GM12875 (cell line): ENCODE data around the gene TMEM45B.

Experiments
- H3K4me3 ChIP-seq: one replicate; pipeline ENCODE4 v1.5.1; 2011; ENCODE audit warnings: low read depth, low read length, control low read depth
- TF ChIP-seq, protein P1 (sequence below): IDR thresholded peaks from 2 replicates; pipeline ENCODE4 v1.5.1; 2011; ENCODE audit warnings: low read depth, mild to moderate bottlenecking, control low read depth, inconsistent platforms, low read length, moderate library complexity, borderline replicate concordance; ENCODE audit not compliant: insufficient read depth

The TMEM45B gene

DNA sequence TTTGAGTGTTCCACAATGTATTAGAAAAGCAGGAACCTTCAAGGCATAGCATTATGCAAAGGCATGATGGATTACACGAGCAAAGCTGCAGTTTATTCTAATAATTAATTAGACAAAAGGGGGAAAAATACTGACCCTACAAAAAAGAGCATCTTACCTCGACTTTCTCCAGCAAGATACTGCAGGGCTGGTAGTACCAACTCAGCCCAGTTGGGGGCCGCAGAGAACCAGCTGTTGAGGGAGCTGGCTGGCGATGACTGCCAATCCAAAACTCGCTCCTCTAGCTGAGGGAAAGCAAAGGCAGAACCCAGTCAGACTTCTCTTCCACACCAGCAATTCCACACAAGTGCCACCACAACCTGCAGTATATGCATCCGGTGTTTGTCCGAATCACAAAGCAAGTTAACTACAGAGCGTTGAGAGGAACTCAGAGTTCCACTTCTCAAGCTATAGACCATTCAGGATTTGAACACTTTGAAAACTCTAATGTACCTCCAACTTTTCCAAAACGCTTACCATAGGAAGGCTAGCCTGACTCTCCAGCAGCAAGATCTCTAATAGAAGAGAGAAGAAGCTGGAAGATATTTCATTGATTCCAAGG lies 66.0 kb downstream of the TMEM45B start:
- TF ChIP-seq, protein P1, sequence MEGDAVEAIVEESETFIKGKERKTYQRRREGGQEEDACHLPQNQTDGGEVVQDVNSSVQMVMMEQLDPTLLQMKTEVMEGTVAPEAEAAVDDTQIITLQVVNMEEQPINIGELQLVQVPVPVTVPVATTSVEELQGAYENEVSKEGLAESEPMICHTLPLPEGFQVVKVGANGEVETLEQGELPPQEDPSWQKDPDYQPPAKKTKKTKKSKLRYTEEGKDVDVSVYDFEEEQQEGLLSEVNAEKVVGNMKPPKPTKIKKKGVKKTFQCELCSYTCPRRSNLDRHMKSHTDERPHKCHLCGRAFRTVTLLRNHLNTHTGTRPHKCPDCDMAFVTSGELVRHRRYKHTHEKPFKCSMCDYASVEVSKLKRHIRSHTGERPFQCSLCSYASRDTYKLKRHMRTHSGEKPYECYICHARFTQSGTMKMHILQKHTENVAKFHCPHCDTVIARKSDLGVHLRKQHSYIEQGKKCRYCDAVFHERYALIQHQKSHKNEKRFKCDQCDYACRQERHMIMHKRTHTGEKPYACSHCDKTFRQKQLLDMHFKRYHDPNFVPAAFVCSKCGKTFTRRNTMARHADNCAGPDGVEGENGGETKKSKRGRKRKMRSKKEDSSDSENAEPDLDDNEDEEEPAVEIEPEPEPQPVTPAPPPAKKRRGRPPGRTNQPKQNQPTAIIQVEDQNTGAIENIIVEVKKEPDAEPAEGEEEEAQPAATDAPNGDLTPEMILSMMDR: peak; percentile 67

DNA sequence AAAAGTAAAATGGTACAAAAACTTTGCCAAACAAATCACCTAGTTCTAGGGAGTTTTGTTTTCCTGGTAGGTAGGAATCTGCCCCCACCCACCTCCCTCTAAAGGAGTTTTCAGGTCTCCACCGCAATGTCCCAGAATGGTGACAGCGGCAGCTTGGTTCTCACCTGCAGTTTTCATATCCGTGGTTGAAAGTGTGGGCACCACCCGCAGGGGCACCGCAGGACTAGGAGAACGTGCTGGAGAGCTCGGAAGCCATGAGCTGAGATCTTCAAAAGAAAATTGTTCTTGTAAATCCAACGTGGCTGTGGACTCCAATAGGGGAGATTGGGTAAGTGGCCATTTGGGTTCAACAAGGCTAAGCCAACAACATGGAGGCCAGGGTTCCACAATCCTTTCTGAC lies 68.9 kb downstream of the TMEM45B start:
- no peak overlapping the region for H3K4me3 ChIP-seq
- TF ChIP-seq, protein P1: no peak

More for the DNA sequence above, 66.0 kb downstream of the TMEM45B start:
- H3K4me3 ChIP-seq: no peak overlapping the region

DNA sequence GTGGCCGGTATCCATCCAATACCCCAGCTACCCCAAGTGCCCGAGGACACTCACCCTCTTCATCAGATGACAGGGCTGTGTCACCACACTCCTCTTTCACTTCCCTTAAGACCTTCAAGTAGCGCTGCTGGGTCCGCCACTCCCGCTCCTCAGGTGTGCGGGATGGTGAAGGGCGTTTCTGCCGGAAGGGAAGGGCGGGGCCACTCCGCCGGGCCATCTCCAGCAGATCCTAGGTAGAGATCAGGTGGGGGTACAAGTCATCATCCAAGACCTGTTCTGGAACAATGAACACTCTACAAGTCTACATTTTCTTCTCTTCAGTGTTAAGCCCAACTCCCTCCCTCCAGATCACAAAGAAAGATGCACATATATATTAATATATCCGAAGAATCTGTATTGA lies 69.7 kb downstream of the TMEM45B start:
- TF ChIP-seq, protein P1: no peak
- H3K4me3 ChIP-seq: no peak overlapping the region

DNA sequence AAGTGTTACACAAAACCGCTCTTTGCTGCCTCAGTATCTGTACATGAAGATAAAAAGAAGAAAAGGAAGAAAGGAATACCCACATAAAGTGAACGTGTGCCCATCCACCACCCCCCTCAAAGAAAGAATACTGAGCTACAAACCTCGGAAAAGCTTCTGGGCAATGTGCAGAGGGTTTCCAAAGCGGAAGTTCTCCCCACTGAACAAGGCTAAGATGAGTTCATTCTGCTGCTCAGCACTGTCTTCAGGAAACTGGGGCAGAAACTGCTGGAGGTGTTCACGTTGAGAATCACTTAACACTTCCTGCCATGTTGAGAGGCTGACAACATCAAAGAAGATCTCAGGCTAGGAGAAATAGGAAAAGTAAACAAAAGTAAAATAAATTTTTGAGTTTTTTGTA lies 72.8 kb downstream of the TMEM45B start:
- H3K4me3 ChIP-seq: no peak overlapping the region
- TF ChIP-seq, protein P1: no peak

DNA sequence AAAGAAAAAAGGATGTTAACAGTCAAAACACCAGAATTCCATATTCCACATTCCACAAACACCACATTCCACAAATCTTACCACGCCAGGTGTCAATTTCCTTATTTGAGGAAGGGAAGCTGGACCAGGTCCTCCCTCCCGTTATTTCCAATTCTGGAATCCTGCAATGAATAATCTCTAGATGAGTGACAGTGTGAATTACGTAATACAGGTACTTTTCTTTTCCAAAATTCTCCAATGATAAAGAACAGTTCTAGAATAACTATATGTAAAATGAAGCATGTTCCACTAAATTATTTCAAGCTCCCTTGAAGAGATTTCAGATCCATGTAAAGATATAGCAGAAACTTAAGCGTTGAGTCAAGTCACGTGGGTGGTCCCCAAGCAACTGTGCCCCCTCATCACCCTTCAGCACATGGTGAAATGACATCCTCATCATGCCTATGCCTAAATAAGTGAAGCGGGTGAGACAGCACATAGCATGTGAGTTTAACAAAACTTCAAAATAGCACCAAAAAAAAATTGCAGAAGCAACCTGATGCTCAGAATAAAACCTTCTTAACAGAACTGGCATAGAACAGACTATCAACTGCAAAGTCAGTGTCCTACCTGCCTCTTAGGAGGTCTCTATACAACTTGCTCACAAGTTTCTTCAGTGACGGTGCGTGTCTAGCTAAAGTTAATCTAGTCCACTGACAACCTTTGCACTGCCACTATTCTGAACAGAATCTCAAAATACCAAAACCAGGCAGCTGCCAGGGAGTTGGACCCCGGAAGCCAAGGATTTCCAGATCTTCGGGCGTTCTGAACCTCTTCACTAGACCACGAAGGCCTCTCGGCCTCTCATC lies 78.9 kb downstream of the TMEM45B start:
- peak overlapping the region; percentile 67 for H3K4me3 ChIP-seq
- TF ChIP-seq, protein P1: no peak

DNA sequence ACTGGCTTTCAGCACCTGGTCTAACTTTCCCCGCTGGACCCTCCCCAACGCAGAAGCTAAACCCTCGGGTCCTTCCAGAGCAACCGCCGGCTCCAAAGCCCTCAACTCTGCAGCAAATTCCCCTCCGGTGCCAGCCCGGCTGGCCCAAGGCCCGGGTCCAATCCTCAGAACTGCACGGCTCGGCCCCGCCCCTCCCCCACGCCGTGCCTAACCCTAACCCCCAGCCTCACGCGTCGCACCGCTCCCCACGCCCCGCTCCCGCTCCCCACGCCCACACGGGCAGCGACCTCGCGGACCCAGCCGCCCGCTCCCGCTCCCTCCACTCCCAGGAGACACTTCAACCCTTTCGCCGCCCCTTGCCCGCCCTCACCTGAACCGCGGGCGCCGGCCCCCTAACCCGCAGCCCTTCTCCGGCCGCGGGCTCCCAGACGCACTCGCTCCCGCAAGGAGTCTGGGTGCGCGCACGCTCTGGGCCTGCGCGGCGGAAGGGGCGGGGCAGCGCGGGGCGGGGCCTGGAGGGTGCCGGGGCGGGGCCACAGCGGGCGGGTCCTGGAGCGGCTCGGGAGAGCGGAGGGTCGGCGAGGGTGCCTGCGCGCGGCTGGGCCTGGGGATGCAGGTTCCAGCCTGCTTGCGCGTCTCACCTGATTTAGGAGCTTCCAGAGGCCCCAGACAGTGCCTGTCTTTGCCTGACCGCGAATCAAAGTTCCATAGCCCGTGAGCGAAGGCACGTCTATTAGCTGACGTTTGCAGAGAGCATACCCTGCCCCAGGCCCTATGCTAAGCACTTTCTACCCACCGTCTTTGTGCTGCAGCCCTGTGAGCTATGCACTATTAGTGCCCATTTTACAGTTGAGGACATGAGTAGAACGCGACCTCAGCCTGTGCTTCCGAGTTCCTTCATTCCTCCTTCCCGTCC lies 79.7 kb downstream of the TMEM45B start, which contains the start of gene NFRKB:
TSS of gene NFRKB (minus strand) at position 453 of the 916 bp plus-strand sequence. CDS start 2,729 bp downstream, outside the sequence.
- TF ChIP-seq, protein P1: no peak
- peak within 1 kb of the TSS; percentile 67 for H3K4me3 ChIP-seq
